K562 (cell line): ENCODE data around the gene MAN1B1. TPM values are rescaled to one million over a fixed set of nuclear protein-coding genes. Genes with fewer than 3 reads are reported as not detected.
A peak's percentile ranks its signal among the peaks of the same experiment; 100 is the strongest.

Source experiments
- BCOR ChIP-seq: fragments of 450-650 bp; IDR thresholded peaks from 2 replicates; pipeline ENCODE4 v1.6.1; 2016
- ERF ChIP-seq: fragments of 450-650 bp; formaldehyde crosslinking; IDR thresholded peaks from 2 replicates; pipeline ENCODE4 v1.4.0; 2020; ENCODE audit warnings: mild to moderate bottlenecking, mixed read lengths
- FOXK1 ChIP-seq: sonication (generic); formaldehyde crosslinking; IDR thresholded peaks from 2 replicates; pipeline ENCODE4 v1.8.0; 2022; ENCODE audit warnings: missing genetic modification reagents, mild to moderate bottlenecking, borderline replicate concordance
- HDGF ChIP-seq: fragments of 450-650 bp; IDR thresholded peaks from 2 replicates; pipeline ENCODE4 v1.6.1; 2016
- KAT2B ChIP-seq: IDR thresholded peaks from one replicate; pipeline ENCODE4 v1.6.1; 2012; ENCODE audit warnings: low read depth, mild to moderate bottlenecking, control low read depth, inconsistent platforms, low read length, moderate library complexity
- KAT7 ChIP-seq: sonication (generic); formaldehyde crosslinking; IDR thresholded peaks from 2 replicates; pipeline ENCODE4 v1.8.0; 2022; ENCODE audit warnings: missing genetic modification reagents, mild to moderate bottlenecking, borderline replicate concordance
- L3MBTL2 ChIP-seq: fragments of 450-650 bp; IDR thresholded peaks from 2 replicates; pipeline ENCODE4 v1.6.1; 2016; ENCODE audit warnings: mild to moderate bottlenecking, moderate library complexity
- MYC ChIP-seq, 2 experiments: fragments of 250-450 bp in 1 of 2; sonication (Bioruptor Pico) in 1 of 2; IDR thresholded peaks; 2 replicates each; pipeline versions ENCODE4 v1.5.1 to v1.6.1; 2012 to 2021; ENCODE audit warnings: low read depth in 2 of 2, borderline replicate concordance in 1 of 2, improper control_type of control experiment in 1 of 2, low read length in 1 of 2, mild to moderate bottlenecking in 1 of 2, moderate library complexity in 1 of 2
- NR4A1 ChIP-seq, 2 experiments: fragments of 250-450 bp in 1 of 2; fragments of 450-650 bp in 1 of 2; sonication (Bioruptor Pico) in 1 of 2; IDR thresholded peaks; 2 replicates each; pipeline versions ENCODE4 v1.4.0 to v1.6.1; 2016 to 2020; ENCODE audit warnings: mild to moderate bottlenecking in 2 of 2, missing compliant biosample characterization in 1 of 2, missing genetic modification characterization in 1 of 2, moderate library complexity in 1 of 2
- SIN3B ChIP-seq: fragments of 450-650 bp; IDR thresholded peaks from 2 replicates; pipeline ENCODE4 v1.6.1; 2017; ENCODE audit warnings: low read depth, mild to moderate bottlenecking, moderate library complexity
- SMAD1 ChIP-seq: fragments of 150-350 bp; IDR thresholded peaks from 2 replicates; pipeline ENCODE4 v1.6.1; 2014; ENCODE audit warnings: low read length, low read depth; ENCODE audit not compliant: partially characterized antibody
- SMARCA4 ChIP-seq: fragments of 450-650 bp; IDR thresholded peaks from 2 replicates; pipeline ENCODE4 v1.6.1; 2016
- ZNF253 ChIP-seq: fragments of 250-450 bp; sonication (Bioruptor Pico); conservative IDR thresholded peaks from 2 replicates; pipeline ENCODE4 v1.6.1; 2021; ENCODE audit warnings: mild to moderate bottlenecking
- ZNF583 ChIP-seq: fragments of 250-450 bp; sonication (Bioruptor Pico); IDR thresholded peaks from 2 replicates; pipeline ENCODE4 v1.4.0; 2020
- polyA plus RNA-seq, 8 experiments: library from polyadenylated mRNA; depleted of rRNA in 4 of 8; stranded (reverse) in 5 of 8; unstranded in 3 of 8; fragments of >200 nt; fragmentation: Nextera tagmentation in 2 of 8; fragmentation: Illumina TruSeq in 1 of 8; extraction: Ambion mirVana in 2 of 8; extraction: Trizol in 1 of 8; gene quantifications; 2 replicates each; pipeline versions ENCODE4 v1.2.1 to v1.2.3, GENCODE V29; 2011 to 2014; ENCODE audit warnings: inconsistent platforms in 1 of 8, missing spikeins in 1 of 8
- total RNA-seq, 7 experiments: library from RNA; depleted of rRNA in 6 of 7; stranded (reverse); fragments of >200 nt in 6 of 7; fragmentation: Illumina TruSeq in 2 of 7; extraction: Trizol in 2 of 7; gene quantifications; 2 replicates each; pipeline versions ENCODE4 v1.2.1 to v1.2.3, GENCODE V29; 2011 to 2021; ENCODE audit warnings: low replicate concordance in 1 of 7
- TF ChIP-seq, protein P1 (sequence below): fragments of 450-650 bp; formaldehyde crosslinking; IDR thresholded peaks from 2 replicates; pipeline ENCODE4 v1.4.0; 2020; ENCODE audit warnings: mild to moderate bottlenecking, moderate library complexity
- TF ChIP-seq, protein P2 (sequence below): fragments of 450-650 bp; IDR thresholded peaks from 2 replicates; pipeline ENCODE4 v1.6.1; 2016; ENCODE audit warnings: low read depth, mild to moderate bottlenecking, moderate library complexity
- TF ChIP-seq, protein P3 (sequence below): sonication (generic); formaldehyde crosslinking; IDR thresholded peaks from 2 replicates; pipeline ENCODE4 v1.8.0; 2023; ENCODE audit warnings: mild to moderate bottlenecking, missing genetic modification reagents
- TF ChIP-seq, protein P4 (sequence below), 2 experiments: fragments of 450-650 bp; IDR thresholded peaks; 2 replicates each; pipeline ENCODE4 v1.6.1; 2018; ENCODE audit warnings: mild to moderate bottlenecking in 2 of 2, low read depth in 1 of 2; ENCODE audit not compliant: partially characterized antibody in 2 of 2

The MAN1B1 gene
- total and polyA plus RNA-seq, 9 of the 15 experiments (the other 6 are each of a cell fraction or from before 2014, with no cell fraction given): 0.55 to 36.6 (median 27.3) TPM

DNA sequence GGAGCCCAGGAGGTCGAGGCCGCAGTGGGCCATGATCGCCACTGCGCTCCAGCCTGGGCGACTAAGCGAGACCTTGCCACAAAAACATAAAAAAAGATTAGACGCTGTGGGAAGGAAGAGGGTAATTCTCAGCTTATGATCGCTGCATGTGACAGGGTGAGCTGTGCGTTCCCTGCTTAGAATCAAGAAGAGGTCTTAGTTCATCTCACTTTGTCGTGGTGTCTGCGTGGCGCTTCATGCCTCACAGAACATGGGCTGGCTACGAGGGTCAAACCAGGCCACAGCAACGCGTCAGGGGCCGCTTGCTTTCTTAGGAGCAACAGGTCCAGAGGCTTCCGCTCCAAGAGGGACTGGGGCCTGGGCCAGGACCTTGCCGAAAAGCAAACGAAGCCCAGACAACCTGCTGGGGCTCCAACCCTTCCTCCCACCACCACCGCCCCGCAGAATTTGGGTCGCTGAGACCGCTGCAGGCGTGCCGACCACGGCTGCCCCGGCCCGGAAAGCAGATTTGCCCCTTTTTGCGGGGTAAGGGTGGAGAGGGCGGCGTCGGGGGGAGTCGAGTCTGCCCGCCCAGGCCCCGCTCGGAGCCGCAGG is 42.2 kb downstream of the MAN1B1 start (continued):
- TF ChIP-seq NR4A1 (CRISPR knock-in tag; IDR thresholded peaks at IDR 0.05): no peak
- 0 out of 2 replicates have a peak, but pooled peaks have one; percentile 38 for TF ChIP-seq NR4A1 (tag; IDR thresholded peaks at IDR 0.05)
- no peak for TF ChIP-seq BCOR
- peak; percentile 74 for TF ChIP-seq KAT7 (CRISPR knock-in tag)
- no peak for TF ChIP-seq MYC (IDR thresholded peaks at IDR 0.05; ENCODE audit: low read depth, low read length)
- 0 out of 2 replicates have a peak, but pooled peaks have one; percentile 33 for TF ChIP-seq MYC (CRISPR knock-in tag; IDR thresholded peaks at IDR 0.05; ENCODE audit: borderline replicate concordance, low read depth)
- TF ChIP-seq, protein P1, sequence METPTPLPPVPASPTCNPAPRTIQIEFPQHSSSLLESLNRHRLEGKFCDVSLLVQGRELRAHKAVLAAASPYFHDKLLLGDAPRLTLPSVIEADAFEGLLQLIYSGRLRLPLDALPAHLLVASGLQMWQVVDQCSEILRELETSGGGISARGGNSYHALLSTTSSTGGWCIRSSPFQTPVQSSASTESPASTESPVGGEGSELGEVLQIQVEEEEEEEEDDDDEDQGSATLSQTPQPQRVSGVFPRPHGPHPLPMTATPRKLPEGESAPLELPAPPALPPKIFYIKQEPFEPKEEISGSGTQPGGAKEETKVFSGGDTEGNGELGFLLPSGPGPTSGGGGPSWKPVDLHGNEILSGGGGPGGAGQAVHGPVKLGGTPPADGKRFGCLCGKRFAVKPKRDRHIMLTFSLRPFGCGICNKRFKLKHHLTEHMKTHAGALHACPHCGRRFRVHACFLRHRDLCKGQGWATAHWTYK (CRISPR knock-in tag): no peak
- peak; percentile 44; the same call in 1 of the 2 replicates for TF ChIP-seq SMARCA4
- TF ChIP-seq ZNF253 (CRISPR knock-in tag): no peak
- TF ChIP-seq, protein P2, sequence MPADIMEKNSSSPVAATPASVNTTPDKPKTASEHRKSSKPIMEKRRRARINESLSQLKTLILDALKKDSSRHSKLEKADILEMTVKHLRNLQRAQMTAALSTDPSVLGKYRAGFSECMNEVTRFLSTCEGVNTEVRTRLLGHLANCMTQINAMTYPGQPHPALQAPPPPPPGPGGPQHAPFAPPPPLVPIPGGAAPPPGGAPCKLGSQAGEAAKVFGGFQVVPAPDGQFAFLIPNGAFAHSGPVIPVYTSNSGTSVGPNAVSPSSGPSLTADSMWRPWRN: no peak
- TF ChIP-seq, protein P3, sequence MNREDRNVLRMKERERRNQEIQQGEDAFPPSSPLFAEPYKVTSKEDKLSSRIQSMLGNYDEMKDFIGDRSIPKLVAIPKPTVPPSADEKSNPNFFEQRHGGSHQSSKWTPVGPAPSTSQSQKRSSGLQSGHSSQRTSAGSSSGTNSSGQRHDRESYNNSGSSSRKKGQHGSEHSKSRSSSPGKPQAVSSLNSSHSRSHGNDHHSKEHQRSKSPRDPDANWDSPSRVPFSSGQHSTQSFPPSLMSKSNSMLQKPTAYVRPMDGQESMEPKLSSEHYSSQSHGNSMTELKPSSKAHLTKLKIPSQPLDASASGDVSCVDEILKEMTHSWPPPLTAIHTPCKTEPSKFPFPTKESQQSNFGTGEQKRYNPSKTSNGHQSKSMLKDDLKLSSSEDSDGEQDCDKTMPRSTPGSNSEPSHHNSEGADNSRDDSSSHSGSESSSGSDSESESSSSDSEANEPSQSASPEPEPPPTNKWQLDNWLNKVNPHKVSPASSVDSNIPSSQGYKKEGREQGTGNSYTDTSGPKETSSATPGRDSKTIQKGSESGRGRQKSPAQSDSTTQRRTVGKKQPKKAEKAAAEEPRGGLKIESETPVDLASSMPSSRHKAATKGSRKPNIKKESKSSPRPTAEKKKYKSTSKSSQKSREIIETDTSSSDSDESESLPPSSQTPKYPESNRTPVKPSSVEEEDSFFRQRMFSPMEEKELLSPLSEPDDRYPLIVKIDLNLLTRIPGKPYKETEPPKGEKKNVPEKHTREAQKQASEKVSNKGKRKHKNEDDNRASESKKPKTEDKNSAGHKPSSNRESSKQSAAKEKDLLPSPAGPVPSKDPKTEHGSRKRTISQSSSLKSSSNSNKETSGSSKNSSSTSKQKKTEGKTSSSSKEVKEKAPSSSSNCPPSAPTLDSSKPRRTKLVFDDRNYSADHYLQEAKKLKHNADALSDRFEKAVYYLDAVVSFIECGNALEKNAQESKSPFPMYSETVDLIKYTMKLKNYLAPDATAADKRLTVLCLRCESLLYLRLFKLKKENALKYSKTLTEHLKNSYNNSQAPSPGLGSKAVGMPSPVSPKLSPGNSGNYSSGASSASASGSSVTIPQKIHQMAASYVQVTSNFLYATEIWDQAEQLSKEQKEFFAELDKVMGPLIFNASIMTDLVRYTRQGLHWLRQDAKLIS: peak; percentile 67; the same call in 1 of the 2 replicates
- no peak for TF ChIP-seq SIN3B
- TF ChIP-seq ERF (CRISPR knock-in tag): no peak
- TF ChIP-seq HDGF: 0 out of 2 replicates have a peak, but pooled peaks have one; percentile 39
- peak; percentile 68; the same call in 1 of the 2 replicates for TF ChIP-seq FOXK1 (CRISPR knock-in tag)
- TF ChIP-seq, protein P4, sequence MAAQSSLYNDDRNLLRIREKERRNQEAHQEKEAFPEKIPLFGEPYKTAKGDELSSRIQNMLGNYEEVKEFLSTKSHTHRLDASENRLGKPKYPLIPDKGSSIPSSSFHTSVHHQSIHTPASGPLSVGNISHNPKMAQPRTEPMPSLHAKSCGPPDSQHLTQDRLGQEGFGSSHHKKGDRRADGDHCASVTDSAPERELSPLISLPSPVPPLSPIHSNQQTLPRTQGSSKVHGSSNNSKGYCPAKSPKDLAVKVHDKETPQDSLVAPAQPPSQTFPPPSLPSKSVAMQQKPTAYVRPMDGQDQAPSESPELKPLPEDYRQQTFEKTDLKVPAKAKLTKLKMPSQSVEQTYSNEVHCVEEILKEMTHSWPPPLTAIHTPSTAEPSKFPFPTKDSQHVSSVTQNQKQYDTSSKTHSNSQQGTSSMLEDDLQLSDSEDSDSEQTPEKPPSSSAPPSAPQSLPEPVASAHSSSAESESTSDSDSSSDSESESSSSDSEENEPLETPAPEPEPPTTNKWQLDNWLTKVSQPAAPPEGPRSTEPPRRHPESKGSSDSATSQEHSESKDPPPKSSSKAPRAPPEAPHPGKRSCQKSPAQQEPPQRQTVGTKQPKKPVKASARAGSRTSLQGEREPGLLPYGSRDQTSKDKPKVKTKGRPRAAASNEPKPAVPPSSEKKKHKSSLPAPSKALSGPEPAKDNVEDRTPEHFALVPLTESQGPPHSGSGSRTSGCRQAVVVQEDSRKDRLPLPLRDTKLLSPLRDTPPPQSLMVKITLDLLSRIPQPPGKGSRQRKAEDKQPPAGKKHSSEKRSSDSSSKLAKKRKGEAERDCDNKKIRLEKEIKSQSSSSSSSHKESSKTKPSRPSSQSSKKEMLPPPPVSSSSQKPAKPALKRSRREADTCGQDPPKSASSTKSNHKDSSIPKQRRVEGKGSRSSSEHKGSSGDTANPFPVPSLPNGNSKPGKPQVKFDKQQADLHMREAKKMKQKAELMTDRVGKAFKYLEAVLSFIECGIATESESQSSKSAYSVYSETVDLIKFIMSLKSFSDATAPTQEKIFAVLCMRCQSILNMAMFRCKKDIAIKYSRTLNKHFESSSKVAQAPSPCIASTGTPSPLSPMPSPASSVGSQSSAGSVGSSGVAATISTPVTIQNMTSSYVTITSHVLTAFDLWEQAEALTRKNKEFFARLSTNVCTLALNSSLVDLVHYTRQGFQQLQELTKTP (IDR thresholded peaks at IDR 0.05; ENCODE audit: low read depth in 1 of 2, partially characterized antibody in 2 of 2): peak in 1 of 2 experiments; percentile 34
- TF ChIP-seq ZNF583: 0 out of 2 replicates have a peak, but pooled peaks have one; percentile 50
- no peak for TF ChIP-seq KAT2B
- peak; percentile 35 for TF ChIP-seq L3MBTL2
- no peak for TF ChIP-seq SMAD1
